Upper lobe of left lung (tissue), 6 donors: ENCODE data around the gene PEX11B. TPM values are rescaled to one million over a fixed set of nuclear protein-coding genes. Genes with fewer than 3 reads are reported as not detected.

Experiments
- ATAC-seq, 2 donors: fragments of 200-7000 bp; cut with Tn5 transposase; one replicate each; pipeline ENCODE4 v1.9.1; 2022; ENCODE audit warnings: mild to moderate bottlenecking in 2 of 2, moderate library complexity in 2 of 2; ENCODE audit not compliant: low FRiP score in 2 of 2
- DNase-seq, 2 donors: peaks; one replicate each; pipeline ENCODE4 v3.0.0-alpha.2; 2019 to 2020
- H3K27ac ChIP-seq, 4 donors: fragments of 200-600 bp; sonication (generic); one replicate each; pipeline ENCODE4 v1.5.1; 2016 to 2019
- H3K27me3 ChIP-seq, 4 donors: fragments of 200-600 bp; sonication (generic); one replicate each; pipeline ENCODE4 v1.5.1; 2017 to 2019
- H3K36me3 ChIP-seq, 4 donors: fragments of 200-600 bp; sonication (generic); one replicate each; pipeline ENCODE4 v1.5.1; 2016 to 2019
- H3K4me1 ChIP-seq, 4 donors: fragments of 200-600 bp; sonication (generic); one replicate each; pipeline ENCODE4 v1.5.1; 2018 to 2019
- H3K4me3 ChIP-seq, 4 donors: fragments of 200-600 bp; sonication (generic); one replicate each; pipeline ENCODE4 v1.5.1; 2017 to 2019; ENCODE audit warnings: mild to moderate bottlenecking in 2 of 4, moderate library complexity in 1 of 4
- H3K9me3 ChIP-seq, 4 donors: fragments of 200-600 bp; sonication (generic); one replicate each; pipeline ENCODE4 v1.5.1; 2018 to 2019
- EP300 ChIP-seq, 4 donors: sonication (generic); formaldehyde crosslinking; IDR thresholded peaks; one replicate each; pipeline ENCODE4 v1.5.1; 2017; ENCODE audit warnings: antibody characterized with exemption in 4 of 4, control low read depth in 2 of 4
- POLR2A ChIP-seq, 4 donors: fragments of 450-650 bp; IDR thresholded peaks; one replicate each; pipeline ENCODE4 v1.5.1; 2016 to 2017; ENCODE audit warnings: antibody characterized with exemption in 4 of 4, mild to moderate bottlenecking in 2 of 4
- POLR2AphosphoS5 ChIP-seq, 2 donors: sonication (generic); formaldehyde crosslinking; IDR thresholded peaks; one replicate each; pipeline ENCODE4 v1.5.1; 2017; ENCODE audit warnings: antibody characterized with exemption in 2 of 2
- WGBS, 2 donors: methylation state at CpG; one replicate each; pipeline ENCODE4 v1.1.5; 2017 to 2018; 5-methylcytosine and 5-hydroxymethylcytosine counted together
- total RNA-seq, 6 donors: library from RNA; depleted of rRNA in 4 of 6; stranded (reverse); fragments of >200 nt in 4 of 6; gene quantifications; one replicate each; pipeline versions ENCODE4 v1.1.0 to v1.2.1, GENCODE V29; 2016 to 2021
- TF ChIP-seq, protein P1 (sequence below), 6 experiments: fragments of 450-650 bp in 4 of 6; fragments of 200-600 bp in 2 of 6; sonication (generic) in 2 of 6; IDR thresholded peaks; one replicate each; pipeline ENCODE4 v1.5.1; 2016 to 2019; ENCODE audit warnings: antibody characterized with exemption in 6 of 6
- donor health status: DM: no; HTN: no; CAD: no; lungs with moderate emphysema.
- donor health status: DM: no; HTN: yes; CAD: no; lungs with severe emphysema.

Gene PEX11B
- total RNA-seq, 6 donors from 2014 or later: 15.2 to 29.5 (median 26.9) TPM

- DNase-seq (no peak), ATAC-seq (no peak)
- Histone ChIP-seq H3K27me3 (no peaks in the 10 kb centered on the region), H3K9me3 (no peaks in the 10 kb centered on the region), H3K4me1 (no peaks in the 10 kb centered on the region), H3K4me3 (no peak overlapping the region), H3K27ac (no peak overlapping the region), H3K36me3 (peaks cover 0 to 46% (median 7%) of the 10 kb centered on the region in 4 donors)
- TF ChIP-seq POLR2A (IDR thresholded peaks at IDR 0.05): no peak
- TF ChIP-seq, protein P1, sequence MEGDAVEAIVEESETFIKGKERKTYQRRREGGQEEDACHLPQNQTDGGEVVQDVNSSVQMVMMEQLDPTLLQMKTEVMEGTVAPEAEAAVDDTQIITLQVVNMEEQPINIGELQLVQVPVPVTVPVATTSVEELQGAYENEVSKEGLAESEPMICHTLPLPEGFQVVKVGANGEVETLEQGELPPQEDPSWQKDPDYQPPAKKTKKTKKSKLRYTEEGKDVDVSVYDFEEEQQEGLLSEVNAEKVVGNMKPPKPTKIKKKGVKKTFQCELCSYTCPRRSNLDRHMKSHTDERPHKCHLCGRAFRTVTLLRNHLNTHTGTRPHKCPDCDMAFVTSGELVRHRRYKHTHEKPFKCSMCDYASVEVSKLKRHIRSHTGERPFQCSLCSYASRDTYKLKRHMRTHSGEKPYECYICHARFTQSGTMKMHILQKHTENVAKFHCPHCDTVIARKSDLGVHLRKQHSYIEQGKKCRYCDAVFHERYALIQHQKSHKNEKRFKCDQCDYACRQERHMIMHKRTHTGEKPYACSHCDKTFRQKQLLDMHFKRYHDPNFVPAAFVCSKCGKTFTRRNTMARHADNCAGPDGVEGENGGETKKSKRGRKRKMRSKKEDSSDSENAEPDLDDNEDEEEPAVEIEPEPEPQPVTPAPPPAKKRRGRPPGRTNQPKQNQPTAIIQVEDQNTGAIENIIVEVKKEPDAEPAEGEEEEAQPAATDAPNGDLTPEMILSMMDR (IDR thresholded peaks at IDR 0.05): no peak
- TF ChIP-seq EP300 (IDR thresholded peaks at IDR 0.05): no peak
- no peak for TF ChIP-seq POLR2AphosphoS5 (IDR thresholded peaks at IDR 0.05)
- WGBS, 2 donors: 83 to 97% methylated on average over 5 of the region's 5 CpGs
Observed at GRCh38 chr1:145898756-145899155, 19.8 kb downstream of the PEX11B start.

DNA sequence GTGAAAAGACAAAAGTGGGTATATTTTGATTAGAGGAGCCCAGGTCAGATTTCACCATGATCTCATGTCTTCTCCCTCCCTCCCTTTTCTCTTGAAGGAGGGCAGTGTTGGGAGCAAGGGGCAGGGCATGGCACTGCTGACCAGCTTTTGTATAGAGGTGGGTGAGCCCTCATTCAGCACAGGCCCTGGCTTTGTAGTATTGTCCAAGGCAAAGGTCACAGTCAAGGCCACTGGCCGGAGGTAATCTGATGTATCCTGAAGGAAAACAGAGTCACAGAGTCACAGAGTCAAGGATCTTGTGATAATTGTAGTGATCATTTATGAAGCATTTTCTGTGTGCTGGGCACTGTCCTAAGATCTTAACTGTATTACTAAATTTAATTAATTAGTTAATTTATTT is 20.5 kb downstream of the PEX11B start:
- 85 to 88% methylated on average over 1 of the region's 1 CpG for WGBS, 2 donors
- ATAC-seq (no peak), DNase-seq (no peak)
- Histone ChIP-seq H3K27ac (no peak overlapping the region), H3K36me3 (peaks cover 0 to 46% (median 7%) of the 10 kb centered on the region in 4 donors), H3K9me3 (no peaks in the 10 kb centered on the region), H3K4me3 (no peak overlapping the region), H3K27me3 (no peaks in the 10 kb centered on the region), H3K4me1 (peaks cover 2 to 4% (median 3%) of the 10 kb centered on the region in 4 donors)
- TF ChIP-seq POLR2A (IDR thresholded peaks at IDR 0.05) (no peak), EP300 (IDR thresholded peaks at IDR 0.05) (no peak), POLR2AphosphoS5 (IDR thresholded peaks at IDR 0.05) (no peak)
- TF ChIP-seq, protein P1 (IDR thresholded peaks at IDR 0.05): no peak

DNA sequence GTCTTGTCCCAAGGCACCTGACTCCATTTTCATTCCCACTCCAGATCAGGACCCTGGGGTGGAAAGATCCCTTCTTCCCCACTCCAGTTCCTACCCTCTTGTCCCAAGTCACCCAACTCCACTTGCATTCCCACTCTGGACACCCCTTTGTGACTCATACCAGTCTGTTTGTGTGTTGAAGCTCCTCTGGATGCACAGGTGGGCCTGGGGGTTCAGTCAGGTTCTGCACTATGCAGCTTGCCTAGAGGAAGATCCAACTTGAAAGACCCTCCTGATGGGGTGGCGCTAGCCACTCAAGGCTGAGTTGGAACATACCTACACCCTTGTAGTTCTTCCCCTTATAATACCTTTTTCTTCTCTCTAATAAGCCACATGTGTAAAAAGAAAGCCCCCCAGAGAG is 23.0 kb downstream of the PEX11B start:
- WGBS, 2 donors: 100% methylated on average over 1 of the region's 1 CpG
- no peak for ATAC-seq
- no peak overlapping the region for H3K27ac ChIP-seq
- TF ChIP-seq POLR2A (IDR thresholded peaks at IDR 0.05) (no peak), EP300 (IDR thresholded peaks at IDR 0.05) (no peak), POLR2AphosphoS5 (IDR thresholded peaks at IDR 0.05) (no peak)
- TF ChIP-seq, protein P1 (IDR thresholded peaks at IDR 0.05): no peak
- no peak overlapping the region for H3K4me3 ChIP-seq
- H3K4me1 ChIP-seq: peaks cover 24 to 28% (median 26%) of the 10 kb centered on the region in 4 donors
- DNase-seq: no peak
- H3K36me3 ChIP-seq: peaks cover 0 to 29% (median 0%) of the 10 kb centered on the region in 4 donors
- no peaks in the 10 kb centered on the region for H3K9me3 ChIP-seq
- no peaks in the 10 kb centered on the region for H3K27me3 ChIP-seq

DNA sequence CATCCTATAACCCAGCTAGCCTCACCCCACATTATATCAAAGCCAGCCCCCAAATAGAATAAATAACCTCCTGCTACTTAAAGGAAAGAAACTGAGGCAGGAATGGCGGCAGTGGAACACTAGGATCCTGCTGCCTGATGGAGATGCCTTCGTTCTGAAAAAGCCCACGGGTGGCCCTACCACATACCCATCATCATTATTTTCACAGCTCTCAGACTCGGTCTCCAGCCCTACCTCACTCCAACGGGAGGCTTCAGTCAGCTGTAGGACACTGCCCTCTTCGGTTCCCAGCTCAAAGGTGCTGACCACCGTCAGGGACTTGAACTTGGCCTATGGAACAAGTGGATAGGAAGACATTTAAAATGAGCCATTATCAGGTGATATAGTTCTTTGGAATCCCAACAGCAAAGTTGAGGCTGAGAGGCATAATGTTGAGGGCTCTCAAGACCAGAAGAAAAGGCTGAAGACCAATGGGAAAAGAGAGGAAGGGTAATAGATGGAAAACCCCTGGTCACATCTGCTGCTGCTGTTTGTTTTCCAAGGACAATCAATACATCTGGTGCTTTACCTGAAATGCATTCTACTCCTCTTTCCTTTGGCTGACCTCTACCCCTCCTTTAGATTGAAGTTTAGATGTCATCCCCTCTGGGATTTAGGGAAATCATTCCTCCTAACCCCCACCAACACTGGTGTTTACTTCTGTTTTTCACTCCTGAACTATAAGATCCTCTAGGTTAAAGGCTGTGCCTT is 25.0 kb downstream of the PEX11B start:
- TF ChIP-seq, protein P1 (IDR thresholded peaks at IDR 0.05): no peak
- TF ChIP-seq POLR2A (IDR thresholded peaks at IDR 0.05): no peak
- no peak for TF ChIP-seq POLR2AphosphoS5 (IDR thresholded peaks at IDR 0.05)
- TF ChIP-seq EP300 (IDR thresholded peaks at IDR 0.05): no peak
- Histone ChIP-seq H3K4me1 (peaks cover 27 to 36% (median 30%) of the 10 kb centered on the region in 4 donors), H3K27ac (peak overlapping the region; percentile 86 to 94 (median 90)), H3K27me3 (no peaks in the 10 kb centered on the region), H3K36me3 (peaks cover 0 to 12% (median 0%) of the 10 kb centered on the region in 4 donors), H3K4me3 (no peak overlapping the region), H3K9me3 (no peaks in the 10 kb centered on the region)
- DNase-seq (no peak), ATAC-seq (no peak)
- WGBS, 2 donors: 88 to 91% methylated on average over 7 of the region's 7 CpGs
